Prostate gland (tissue), 2 donors: ENCODE results near the gene TMEM213.

Experiments
- POLR2A ChIP-seq: fragments of 450-650 bp; IDR thresholded peaks from one replicate; pipeline ENCODE4 v1.6.1; 2016; ENCODE audit warnings: antibody characterized with exemption, mild to moderate bottlenecking
- POLR2AphosphoS5 ChIP-seq: sonication (generic); formaldehyde crosslinking; IDR thresholded peaks from one replicate; pipeline ENCODE4 v1.6.1; 2017; ENCODE audit warnings: antibody characterized with exemption
- TF ChIP-seq, protein P1 (sequence below), 4 experiments: fragments of 200-600 bp in 2 of 4; fragments of 450-650 bp in 2 of 4; sonication (generic) in 2 of 4; IDR thresholded peaks; 1 replicate in 3 of 4; 2 replicates in 1 of 4; pipeline ENCODE4 v1.5.1; 2016 to 2019; ENCODE audit warnings: antibody characterized with exemption in 4 of 4, mild to moderate bottlenecking in 2 of 4, moderate library complexity in 2 of 4

DNA sequence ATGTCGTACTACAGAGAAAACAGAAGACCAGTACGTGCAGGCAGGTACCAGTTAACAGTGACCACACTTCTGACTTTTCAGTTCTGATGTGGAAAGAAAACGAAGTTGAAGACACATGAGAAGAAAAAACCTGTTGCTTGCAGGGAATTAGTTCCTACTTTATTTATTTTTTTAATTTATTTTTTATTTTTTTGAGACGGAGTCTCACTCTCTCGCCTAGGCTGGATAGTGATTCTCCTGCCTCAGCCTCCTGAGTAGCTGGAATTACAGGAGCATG is 74.0 kb downstream of the TMEM213 start:
- TF ChIP-seq, protein P1, sequence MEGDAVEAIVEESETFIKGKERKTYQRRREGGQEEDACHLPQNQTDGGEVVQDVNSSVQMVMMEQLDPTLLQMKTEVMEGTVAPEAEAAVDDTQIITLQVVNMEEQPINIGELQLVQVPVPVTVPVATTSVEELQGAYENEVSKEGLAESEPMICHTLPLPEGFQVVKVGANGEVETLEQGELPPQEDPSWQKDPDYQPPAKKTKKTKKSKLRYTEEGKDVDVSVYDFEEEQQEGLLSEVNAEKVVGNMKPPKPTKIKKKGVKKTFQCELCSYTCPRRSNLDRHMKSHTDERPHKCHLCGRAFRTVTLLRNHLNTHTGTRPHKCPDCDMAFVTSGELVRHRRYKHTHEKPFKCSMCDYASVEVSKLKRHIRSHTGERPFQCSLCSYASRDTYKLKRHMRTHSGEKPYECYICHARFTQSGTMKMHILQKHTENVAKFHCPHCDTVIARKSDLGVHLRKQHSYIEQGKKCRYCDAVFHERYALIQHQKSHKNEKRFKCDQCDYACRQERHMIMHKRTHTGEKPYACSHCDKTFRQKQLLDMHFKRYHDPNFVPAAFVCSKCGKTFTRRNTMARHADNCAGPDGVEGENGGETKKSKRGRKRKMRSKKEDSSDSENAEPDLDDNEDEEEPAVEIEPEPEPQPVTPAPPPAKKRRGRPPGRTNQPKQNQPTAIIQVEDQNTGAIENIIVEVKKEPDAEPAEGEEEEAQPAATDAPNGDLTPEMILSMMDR (IDR thresholded peaks at IDR 0.05): no peak
- TF ChIP-seq POLR2A: no peak
- no peak for TF ChIP-seq POLR2AphosphoS5
